ENCODE results near the gene CHAF1B. TPM values are rescaled to one million over a fixed set of nuclear protein-coding genes. Genes with fewer than 3 reads are reported as not detected.

The CHAF1B gene
- total and polyA plus RNA-seq, 10 of the 15 experiments (the other 5 are each of a cell fraction or from before 2014, with no cell fraction given), result 5.9 to 31.5 (median 17.3) TPM

- Histone ChIP-seq H4K20me1 (ENCODE audit: control insufficient read depth, insufficient read depth) (no peaks in the 10 kb centered on the region), H3K27me3 (replicated peaks in 1 of 2; ENCODE audit: control insufficient read depth in 2 of 2, insufficient read depth in 2 of 2, low read length in 1 of 2) (no peaks in the 10 kb centered on the region), H3K9me3 (replicated peaks; ENCODE audit: control insufficient read depth, insufficient read depth, low read length) (no peaks in the 10 kb centered on the region), H3K79me2 (ENCODE audit: control insufficient read depth, insufficient read depth, low read length) (no peaks in the 10 kb centered on the region), H3K27ac (ENCODE audit: control insufficient read depth, insufficient read depth) (no peak overlapping the region), H3K4me3 (no peak overlapping the region), H2AFZ (ENCODE audit: control insufficient read depth, low read depth, low read length) (no peak overlapping the region), H3K9ac (ENCODE audit: control insufficient read depth, insufficient read depth, low read length) (no peak overlapping the region), H3K4me1 (ENCODE audit: control insufficient read depth, insufficient read depth, low read length) (no peaks in the 10 kb centered on the region), H3K4me2 (ENCODE audit: control insufficient read depth, insufficient read depth) (no peak overlapping the region), H3K36me3 (ENCODE audit: control insufficient read depth in 2 of 2, insufficient read depth in 2 of 2, low read length in 1 of 2) (peaks cover 3 to 19% of the 10 kb centered on the region in 2 experiments)
- in situ Hi-C loops (cut with MboI) (no loop called here), intact Hi-C loops (cut with micrococcal nuclease; ENCODE audit: unreplicated experiment) (no loop called here)
- TSS peak; percentile 29 for BruUV-seq (replicated peaks)
- WGBS (ENCODE audit: insufficient coverage, insufficient replicate concordance, low lambda C conversion rate, missing lambda C conversion rate), result 94% methylated on average over 5 of the region's 5 CpGs
- ChIA-PET RAD21 (ENCODE audit: unreplicated experiment) (no interaction called here), CTCF (no interaction called here), SMC1A (ENCODE audit: uncharacterized antibody, unreplicated experiment) (no interaction called here), POLR2A (interaction anchor here (0.6 kb wide), 1 partner anchor 33 kb away, joined by 4 read pairs; no protein-coding TSS in a partner anchor)
- TF ChIP-seq POLR2AphosphoS5 (IDR thresholded peaks at IDR 0.05; ENCODE audit: low read length) (no peak), MYB (IDR thresholded peaks at IDR 0.05; ENCODE audit: borderline replicate concordance, low read depth, low read length) (no peak), CHD4 (IDR thresholded peaks at IDR 0.05) (no peak), SKIL (IDR thresholded peaks at IDR 0.05; ENCODE audit: low read depth, poor library complexity, severe bottlenecking) (no peak), CBX5 (IDR thresholded peaks at IDR 0.05; ENCODE audit: low read depth) (no peak), MEF2A (IDR thresholded peaks at IDR 0.05; ENCODE audit: insufficient read depth, low read depth, low read length) (no peak)
- ATAC-seq, result no peak
- no peak for DNase-seq (ENCODE audit: low read depth, low spot score)
- no peak for FAIRE-seq
Measured at GRCh38 chr21:36354918-36355680, 30.1 kb upstream of the CHAF1B start.

Data from GM12878 (cell line).